Measurements from ENCODE around the gene AKAIN1.

DNA sequence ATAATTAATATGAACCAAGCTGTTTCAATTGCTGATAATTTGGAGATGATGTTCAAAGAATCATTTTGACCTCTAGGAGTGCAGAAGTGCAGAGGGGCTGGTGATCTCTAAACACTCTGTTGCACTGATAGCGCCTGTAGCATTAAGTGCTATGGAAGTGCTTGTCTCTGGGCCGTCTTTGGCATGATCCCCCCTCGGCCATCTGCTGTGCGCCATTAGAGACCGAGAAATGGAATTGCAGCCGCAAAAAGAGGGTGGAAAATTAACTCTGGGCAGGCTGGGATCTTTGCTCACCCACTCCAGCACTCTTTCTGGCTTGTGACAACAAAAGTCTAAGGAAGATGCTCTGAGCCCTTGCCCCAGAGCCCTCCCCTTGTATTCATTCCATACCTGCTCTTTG is 23.4 kb downstream of the AKAIN1 start:
- TF ChIP-seq, protein P1, sequence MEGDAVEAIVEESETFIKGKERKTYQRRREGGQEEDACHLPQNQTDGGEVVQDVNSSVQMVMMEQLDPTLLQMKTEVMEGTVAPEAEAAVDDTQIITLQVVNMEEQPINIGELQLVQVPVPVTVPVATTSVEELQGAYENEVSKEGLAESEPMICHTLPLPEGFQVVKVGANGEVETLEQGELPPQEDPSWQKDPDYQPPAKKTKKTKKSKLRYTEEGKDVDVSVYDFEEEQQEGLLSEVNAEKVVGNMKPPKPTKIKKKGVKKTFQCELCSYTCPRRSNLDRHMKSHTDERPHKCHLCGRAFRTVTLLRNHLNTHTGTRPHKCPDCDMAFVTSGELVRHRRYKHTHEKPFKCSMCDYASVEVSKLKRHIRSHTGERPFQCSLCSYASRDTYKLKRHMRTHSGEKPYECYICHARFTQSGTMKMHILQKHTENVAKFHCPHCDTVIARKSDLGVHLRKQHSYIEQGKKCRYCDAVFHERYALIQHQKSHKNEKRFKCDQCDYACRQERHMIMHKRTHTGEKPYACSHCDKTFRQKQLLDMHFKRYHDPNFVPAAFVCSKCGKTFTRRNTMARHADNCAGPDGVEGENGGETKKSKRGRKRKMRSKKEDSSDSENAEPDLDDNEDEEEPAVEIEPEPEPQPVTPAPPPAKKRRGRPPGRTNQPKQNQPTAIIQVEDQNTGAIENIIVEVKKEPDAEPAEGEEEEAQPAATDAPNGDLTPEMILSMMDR (IDR thresholded peaks at IDR 0.05) = no peak
- TF ChIP-seq POLR2A (IDR thresholded peaks at IDR 0.05) = no peak
- no peak for TF ChIP-seq POLR2AphosphoS5 (IDR thresholded peaks at IDR 0.05)

Data from gastroesophageal sphincter (tissue), 3 donors.